ENCODE measurements around the gene HNRNPM.

Gene HNRNPM

GRCh38 chr19:8444677-8445487, at the start of gene HNRNPM:
TSS of gene HNRNPM (plus strand) at chr19:8444975. CDS start at chr19:8444999, 24 bp downstream.
- TF ChIP-seq, protein P1, sequence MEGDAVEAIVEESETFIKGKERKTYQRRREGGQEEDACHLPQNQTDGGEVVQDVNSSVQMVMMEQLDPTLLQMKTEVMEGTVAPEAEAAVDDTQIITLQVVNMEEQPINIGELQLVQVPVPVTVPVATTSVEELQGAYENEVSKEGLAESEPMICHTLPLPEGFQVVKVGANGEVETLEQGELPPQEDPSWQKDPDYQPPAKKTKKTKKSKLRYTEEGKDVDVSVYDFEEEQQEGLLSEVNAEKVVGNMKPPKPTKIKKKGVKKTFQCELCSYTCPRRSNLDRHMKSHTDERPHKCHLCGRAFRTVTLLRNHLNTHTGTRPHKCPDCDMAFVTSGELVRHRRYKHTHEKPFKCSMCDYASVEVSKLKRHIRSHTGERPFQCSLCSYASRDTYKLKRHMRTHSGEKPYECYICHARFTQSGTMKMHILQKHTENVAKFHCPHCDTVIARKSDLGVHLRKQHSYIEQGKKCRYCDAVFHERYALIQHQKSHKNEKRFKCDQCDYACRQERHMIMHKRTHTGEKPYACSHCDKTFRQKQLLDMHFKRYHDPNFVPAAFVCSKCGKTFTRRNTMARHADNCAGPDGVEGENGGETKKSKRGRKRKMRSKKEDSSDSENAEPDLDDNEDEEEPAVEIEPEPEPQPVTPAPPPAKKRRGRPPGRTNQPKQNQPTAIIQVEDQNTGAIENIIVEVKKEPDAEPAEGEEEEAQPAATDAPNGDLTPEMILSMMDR (IDR thresholded peaks at IDR 0.05), result peak; percentile 32
- peak within 1 kb of the TSS; percentile 95 to 98 for H3K4me3 ChIP-seq (ENCODE audit: low read depth in 1 of 2, low read length in 1 of 2)
- peaks cover 6% of the 10 kb centered on the region for H3K36me3 ChIP-seq
- no peaks in the 10 kb centered on the region for H3K27me3 ChIP-seq
- peaks cover 28 to 42% of the 10 kb centered on the region in 2 experiments for H3K4me1 ChIP-seq (ENCODE audit: control insufficient read depth in 1 of 2, insufficient read depth in 1 of 2, low read depth in 1 of 2, low read length in 1 of 2)
- no peaks in the 10 kb centered on the region for H3K9me3 ChIP-seq
- peak within 1 kb of the TSS; percentile 90 for H3K27ac ChIP-seq

DNA sequence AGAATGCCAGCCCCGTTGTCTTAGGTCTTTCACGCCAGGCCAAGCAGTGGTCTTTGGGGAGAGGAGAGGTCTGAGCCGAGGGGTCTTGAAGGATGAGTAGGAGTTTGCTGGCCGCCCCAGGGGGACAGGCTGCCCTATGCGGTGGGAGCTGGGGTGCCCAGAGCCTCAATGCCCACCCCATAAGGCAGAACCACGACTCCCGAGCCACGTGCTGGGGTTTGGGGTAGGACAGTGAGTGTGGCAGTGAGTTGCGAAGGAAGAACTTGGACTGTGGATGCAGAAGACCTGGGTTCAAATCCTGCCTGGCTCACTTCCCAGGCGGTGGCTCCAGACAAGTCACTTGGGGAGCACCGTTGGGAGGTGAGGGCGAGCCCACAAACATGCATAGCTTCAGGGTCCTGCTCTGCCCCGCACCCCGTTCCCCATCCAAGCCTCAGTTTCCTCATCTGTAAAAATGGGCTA, 49.1 kb upstream of the HNRNPM start:
- no peak overlapping the region for H3K27ac ChIP-seq
- no peak overlapping the region for H3K4me3 ChIP-seq (ENCODE audit: low read depth in 1 of 2, low read length in 1 of 2)
- no peaks in the 10 kb centered on the region for H3K27me3 ChIP-seq
- H3K4me1 ChIP-seq (ENCODE audit: control insufficient read depth in 1 of 2, insufficient read depth in 1 of 2, low read depth in 1 of 2, low read length in 1 of 2), result peaks cover 15 to 17% of the 10 kb centered on the region in 2 experiments
- TF ChIP-seq, protein P1 (IDR thresholded peaks at IDR 0.05), result no peak
- H3K9me3 ChIP-seq, result no peaks in the 10 kb centered on the region
- H3K36me3 ChIP-seq, result peaks cover 26% of the 10 kb centered on the region

- Histone ChIP-seq H3K4me1 (ENCODE audit: control insufficient read depth in 1 of 2, insufficient read depth in 1 of 2, low read depth in 1 of 2, low read length in 1 of 2) (peaks cover 12% of the 10 kb centered on the region in 2 experiments), H3K27me3 (no peaks in the 10 kb centered on the region), H3K4me3 (ENCODE audit: low read depth in 1 of 2, low read length in 1 of 2) (no peak overlapping the region), H3K36me3 (peaks cover 29% of the 10 kb centered on the region), H3K27ac (no peak overlapping the region), H3K9me3 (no peaks in the 10 kb centered on the region)
- TF ChIP-seq, protein P1 (IDR thresholded peaks at IDR 0.05), result no peak
These were observed 48.6 kb upstream of the HNRNPM start for GRCh38 chr19:8396185-8396562.

DNA sequence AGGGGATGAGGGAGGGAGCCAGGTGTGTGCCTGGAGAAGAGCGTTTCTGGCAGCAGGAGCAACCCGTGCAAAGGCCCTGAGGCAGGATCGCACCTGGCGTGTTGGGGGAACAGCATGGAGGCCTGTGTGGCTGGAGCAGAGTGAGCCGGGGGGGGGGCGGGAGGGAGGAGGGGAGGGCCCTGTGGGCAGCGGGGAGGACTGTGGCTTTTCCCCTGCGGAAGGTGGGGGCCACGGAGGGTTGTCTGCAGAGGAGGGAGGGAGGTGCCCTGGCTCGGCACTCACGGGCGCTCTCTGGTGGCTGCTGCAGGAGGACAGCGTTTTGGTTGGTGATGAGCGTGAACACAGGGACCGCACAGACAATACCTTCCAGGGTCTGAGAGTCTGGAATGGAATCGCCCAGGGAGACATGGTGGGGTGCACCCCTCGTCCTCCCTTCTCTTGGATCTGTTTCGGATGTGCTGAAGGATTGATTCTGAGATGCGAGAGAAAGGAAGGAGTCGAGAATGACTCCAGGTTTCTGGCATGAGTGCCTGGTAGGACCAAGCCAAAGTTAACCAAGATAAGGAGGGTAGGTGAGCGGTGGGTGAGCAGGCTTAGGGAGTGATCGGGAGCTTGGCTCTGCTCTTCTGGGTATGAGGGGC, 48.1 kb upstream of the HNRNPM start:
- Histone ChIP-seq H3K4me1 (ENCODE audit: control insufficient read depth in 1 of 2, insufficient read depth in 1 of 2, low read depth in 1 of 2, low read length in 1 of 2) (peaks cover 7% of the 10 kb centered on the region in 2 experiments), H3K27ac (no peak overlapping the region), H3K27me3 (no peaks in the 10 kb centered on the region), H3K4me3 (ENCODE audit: low read depth in 1 of 2, low read length in 1 of 2) (no peak overlapping the region), H3K9me3 (no peaks in the 10 kb centered on the region), H3K36me3 (peaks cover 34% of the 10 kb centered on the region)
- TF ChIP-seq, protein P1 (IDR thresholded peaks at IDR 0.05), result peak; percentile 29

- no peak overlapping the region for H3K4me3 ChIP-seq (ENCODE audit: low read depth in 1 of 2, low read length in 1 of 2)
- TF ChIP-seq, protein P1 (IDR thresholded peaks at IDR 0.05), result no peak
- peaks cover 1% of the 10 kb centered on the region in 2 experiments for H3K4me1 ChIP-seq (ENCODE audit: control insufficient read depth in 1 of 2, insufficient read depth in 1 of 2, low read depth in 1 of 2, low read length in 1 of 2)
- H3K9me3 ChIP-seq, result no peaks in the 10 kb centered on the region
- H3K36me3 ChIP-seq, result peaks cover 39% of the 10 kb centered on the region
- H3K27me3 ChIP-seq, result no peaks in the 10 kb centered on the region
- H3K27ac ChIP-seq, result no peak overlapping the region
These were observed 47.5 kb upstream of the HNRNPM start for GRCh38 chr19:8397271-8397670.

Measured in neutrophil (primary cell).